ACC112 (cell line): ENCODE measurements around the gene MAX.

Source experiments
- H2AFZ ChIP-seq: fragments of 200-600 bp; sonication (generic); one replicate; pipeline ENCODE4 v1.6.0; 2017; ENCODE audit warnings: antibody characterized with exemption, low read length; ENCODE audit not compliant: unreplicated experiment
- H3K27ac ChIP-seq: fragments of 200-600 bp; sonication (generic); 2 replicates; pipeline ENCODE4 v1.5.1; 2014; ENCODE audit warnings: low read depth, mild to moderate bottlenecking, antibody characterized with exemption, low read length, moderate library complexity
- H3K27me3 ChIP-seq: fragments of 200-600 bp; sonication (generic); 2 replicates; pipeline ENCODE4 v1.6.1; 2014; ENCODE audit warnings: mild to moderate bottlenecking, antibody characterized with exemption, low read length, moderate library complexity, mixed read lengths; ENCODE audit not compliant: insufficient read depth
- H3K36me3 ChIP-seq: fragments of 200-600 bp; sonication (generic); 2 replicates; pipeline ENCODE4 v1.6.1; 2016; ENCODE audit warnings: mild to moderate bottlenecking, antibody characterized with exemption, low read length, moderate library complexity, mixed read lengths; ENCODE audit not compliant: insufficient read depth
- H3K4me1 ChIP-seq: fragments of 200-600 bp; sonication (generic); one replicate; pipeline ENCODE4 v1.6.1; 2016; ENCODE audit warnings: low read length, mixed read lengths; ENCODE audit not compliant: insufficient read depth, unreplicated experiment, control insufficient read depth
- H3K4me3 ChIP-seq: fragments of 200-600 bp; sonication (generic); 2 replicates; pipeline ENCODE4 v1.5.1; 2014; ENCODE audit warnings: mild to moderate bottlenecking, low read depth, low read length
- H3K79me2 ChIP-seq: fragments of 200-600 bp; sonication (generic); one replicate; pipeline ENCODE4 v1.6.0; 2016; ENCODE audit warnings: low read length; ENCODE audit not compliant: control insufficient read depth, unreplicated experiment, insufficient read depth

Gene MAX

GRCh38 chr14:65053466-65053865 lies 48.9 kb downstream of the MAX start:
- H3K27ac ChIP-seq = no peak overlapping the region
- peaks cover under 1% of the 10 kb centered on the region for H3K4me1 ChIP-seq
- no peak overlapping the region for H3K4me3 ChIP-seq
- H3K27me3 ChIP-seq = no peaks in the 10 kb centered on the region
- H3K36me3 ChIP-seq = peaks cover 4% of the 10 kb centered on the region
- no peaks in the 10 kb centered on the region for H3K79me2 ChIP-seq
- no peak overlapping the region for H2AFZ ChIP-seq

- Histone ChIP-seq H3K4me3 (no peak overlapping the region), H3K36me3 (peaks cover 4% of the 10 kb centered on the region), H3K27me3 (no peaks in the 10 kb centered on the region), H2AFZ (no peak overlapping the region), H3K27ac (no peak overlapping the region), H3K79me2 (no peaks in the 10 kb centered on the region), H3K4me1 (peaks cover 7% of the 10 kb centered on the region)
These were observed 49.5 kb downstream of the MAX start for GRCh38 chr14:65052832-65053231.

- H3K4me1 ChIP-seq = peaks cover 12% of the 10 kb centered on the region
- H3K36me3 ChIP-seq = 0 out of 2 replicates have a peak, but pooled peaks cover 5% of the 10 kb centered on the region
- H3K27me3 ChIP-seq = no peaks in the 10 kb centered on the region
- H2AFZ ChIP-seq = no peak overlapping the region
- H3K79me2 ChIP-seq = no peaks in the 10 kb centered on the region
- H3K4me3 ChIP-seq = no peak overlapping the region
- H3K27ac ChIP-seq = no peak overlapping the region
These were observed 56.6 kb downstream of the MAX start for GRCh38 chr14:65045709-65046108.

GRCh38 chr14:65045006-65045405 lies 57.3 kb downstream of the MAX start:
- H3K4me3 ChIP-seq = no peak overlapping the region
- 0 out of 2 replicates have a peak, but pooled peaks cover 5% of the 10 kb centered on the region for H3K36me3 ChIP-seq
- no peaks in the 10 kb centered on the region for H3K27me3 ChIP-seq
- H3K79me2 ChIP-seq = no peaks in the 10 kb centered on the region
- no peak overlapping the region for H2AFZ ChIP-seq
- no peak overlapping the region for H3K27ac ChIP-seq
- peaks cover 12% of the 10 kb centered on the region for H3K4me1 ChIP-seq

GRCh38 chr14:65044596-65044959 lies 57.7 kb downstream of the MAX start:
- peaks cover 12% of the 10 kb centered on the region for H3K4me1 ChIP-seq
- no peak overlapping the region for H2AFZ ChIP-seq
- no peaks in the 10 kb centered on the region for H3K27me3 ChIP-seq
- H3K36me3 ChIP-seq = 0 out of 2 replicates have a peak, but pooled peaks cover 5% of the 10 kb centered on the region
- no peaks in the 10 kb centered on the region for H3K79me2 ChIP-seq
- no peak overlapping the region for H3K27ac ChIP-seq
- H3K4me3 ChIP-seq = no peak overlapping the region

- no peaks in the 10 kb centered on the region for H3K27me3 ChIP-seq
- H3K4me3 ChIP-seq = no peak overlapping the region
- H3K27ac ChIP-seq = no peak overlapping the region
- H3K36me3 ChIP-seq = 0 out of 2 replicates have a peak, but pooled peaks cover 5% of the 10 kb centered on the region
- H3K79me2 ChIP-seq = no peaks in the 10 kb centered on the region
- H3K4me1 ChIP-seq = peaks cover 12% of the 10 kb centered on the region
- no peak overlapping the region for H2AFZ ChIP-seq
These were observed 58.3 kb downstream of the MAX start for GRCh38 chr14:65043893-65044595.

- H3K36me3 ChIP-seq = 0 out of 2 replicates have a peak, but pooled peaks cover 5% of the 10 kb centered on the region
- peaks cover 5% of the 10 kb centered on the region for H3K4me1 ChIP-seq
- H3K4me3 ChIP-seq = no peak overlapping the region
- H3K27me3 ChIP-seq = no peaks in the 10 kb centered on the region
- H2AFZ ChIP-seq = no peak overlapping the region
- no peak overlapping the region for H3K27ac ChIP-seq
- no peaks in the 10 kb centered on the region for H3K79me2 ChIP-seq
These were observed 59.5 kb downstream of the MAX start for GRCh38 chr14:65042731-65043372.

GRCh38 chr14:65042296-65042695 lies 60.0 kb downstream of the MAX start:
- H3K27me3 ChIP-seq = no peaks in the 10 kb centered on the region
- no peaks in the 10 kb centered on the region for H3K79me2 ChIP-seq
- H3K4me1 ChIP-seq = no peaks in the 10 kb centered on the region
- H2AFZ ChIP-seq = no peak overlapping the region
- no peak overlapping the region for H3K27ac ChIP-seq
- no peak overlapping the region for H3K4me3 ChIP-seq
- 0 out of 2 replicates have a peak, but pooled peaks cover 5% of the 10 kb centered on the region for H3K36me3 ChIP-seq

- H3K27ac ChIP-seq = no peak overlapping the region
- H3K36me3 ChIP-seq = 0 out of 2 replicates have a peak, but pooled peaks cover 3% of the 10 kb centered on the region
- H2AFZ ChIP-seq = no peak overlapping the region
- no peaks in the 10 kb centered on the region for H3K27me3 ChIP-seq
- H3K4me3 ChIP-seq = no peak overlapping the region
- no peaks in the 10 kb centered on the region for H3K79me2 ChIP-seq
- H3K4me1 ChIP-seq = no peaks in the 10 kb centered on the region
These were observed 60.8 kb downstream of the MAX start for GRCh38 chr14:65041434-65041915.

- Histone ChIP-seq H3K27ac (no peak overlapping the region), H3K4me3 (no peak overlapping the region), H3K36me3 (no peaks in the 10 kb centered on the region), H2AFZ (no peak overlapping the region), H3K4me1 (no peaks in the 10 kb centered on the region), H3K27me3 (no peaks in the 10 kb centered on the region), H3K79me2 (no peaks in the 10 kb centered on the region)
These were observed 61.5 kb downstream of the MAX start for GRCh38 chr14:65040666-65041433.
